ENCODE results near the gene SKP1. TPM values are rescaled to one million over a fixed set of nuclear protein-coding genes. Genes with fewer than 3 reads are reported as not detected.

The SKP1 gene
- total RNA-seq, 3 donors from 2014 or later (not counting 1 experiment from before 2014, with no cell fraction given), result 301 to 338 (median 315) TPM

DNA sequence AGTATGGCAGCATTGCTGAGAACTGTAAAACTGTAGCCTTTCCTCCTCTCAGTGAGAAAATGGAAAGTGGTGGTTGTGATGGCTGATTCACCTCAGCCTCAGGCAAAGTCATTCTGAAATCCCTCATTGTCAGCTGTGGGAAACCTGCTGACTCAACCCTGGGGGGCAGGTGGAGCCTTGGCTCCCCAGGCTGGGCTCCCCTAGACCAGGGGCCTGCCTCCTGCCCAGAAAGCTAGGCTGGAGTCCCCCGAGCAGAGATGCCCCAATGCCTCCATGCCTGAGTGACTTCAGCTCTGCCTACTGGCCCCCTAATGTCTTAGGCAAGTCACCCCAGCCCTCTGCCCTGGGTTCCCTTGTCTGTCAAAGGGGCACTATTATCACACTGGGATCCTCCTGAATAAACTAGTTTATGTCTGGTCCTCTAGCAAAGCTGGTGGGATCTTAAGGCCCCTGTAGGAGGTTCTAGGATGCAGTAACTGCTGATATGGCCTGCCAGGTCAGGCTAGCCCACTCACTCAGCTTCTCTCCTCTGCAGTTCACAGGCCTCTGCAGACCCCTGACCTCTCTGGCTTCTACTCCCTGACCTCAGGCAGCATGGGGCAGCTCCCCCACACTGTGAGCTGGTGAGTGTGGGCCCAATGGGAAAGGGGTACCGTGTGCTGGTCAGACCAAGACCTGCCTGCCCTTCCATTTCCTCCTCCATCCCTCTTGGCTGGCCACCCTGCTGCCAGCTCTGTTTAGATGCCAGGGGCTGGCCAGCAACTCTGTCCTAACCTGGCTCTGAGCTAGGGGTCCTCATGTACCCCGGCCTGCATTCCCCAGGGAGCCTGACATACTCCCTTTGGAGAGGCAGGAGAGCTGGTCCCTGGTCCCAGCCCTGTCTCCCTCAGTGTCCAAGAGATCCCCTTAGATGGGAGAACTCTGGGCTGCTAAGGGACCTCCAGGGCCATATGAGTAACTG is 38.1 kb downstream of the SKP1 start:
- Histone ChIP-seq H3K36me3 (ENCODE audit: control insufficient read depth, insufficient read depth, low read length) (peaks cover 86% of the 10 kb centered on the region), H3K4me1 (ENCODE audit: control insufficient read depth, insufficient read depth, low read length) (peaks cover 78% of the 10 kb centered on the region), H3K9me3 (ENCODE audit: control insufficient read depth, insufficient read depth, low read length) (no peaks in the 10 kb centered on the region), H3K27me3 (ENCODE audit: control insufficient read depth, insufficient read depth, low read length) (no peaks in the 10 kb centered on the region), H3K27ac (ENCODE audit: low read length) (peak overlapping the region; percentile 68), H3K4me3 (ENCODE audit: low read length) (no peak overlapping the region)
- TF ChIP-seq, protein P1, sequence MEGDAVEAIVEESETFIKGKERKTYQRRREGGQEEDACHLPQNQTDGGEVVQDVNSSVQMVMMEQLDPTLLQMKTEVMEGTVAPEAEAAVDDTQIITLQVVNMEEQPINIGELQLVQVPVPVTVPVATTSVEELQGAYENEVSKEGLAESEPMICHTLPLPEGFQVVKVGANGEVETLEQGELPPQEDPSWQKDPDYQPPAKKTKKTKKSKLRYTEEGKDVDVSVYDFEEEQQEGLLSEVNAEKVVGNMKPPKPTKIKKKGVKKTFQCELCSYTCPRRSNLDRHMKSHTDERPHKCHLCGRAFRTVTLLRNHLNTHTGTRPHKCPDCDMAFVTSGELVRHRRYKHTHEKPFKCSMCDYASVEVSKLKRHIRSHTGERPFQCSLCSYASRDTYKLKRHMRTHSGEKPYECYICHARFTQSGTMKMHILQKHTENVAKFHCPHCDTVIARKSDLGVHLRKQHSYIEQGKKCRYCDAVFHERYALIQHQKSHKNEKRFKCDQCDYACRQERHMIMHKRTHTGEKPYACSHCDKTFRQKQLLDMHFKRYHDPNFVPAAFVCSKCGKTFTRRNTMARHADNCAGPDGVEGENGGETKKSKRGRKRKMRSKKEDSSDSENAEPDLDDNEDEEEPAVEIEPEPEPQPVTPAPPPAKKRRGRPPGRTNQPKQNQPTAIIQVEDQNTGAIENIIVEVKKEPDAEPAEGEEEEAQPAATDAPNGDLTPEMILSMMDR (IDR thresholded peaks at IDR 0.05), result no peak
- 85% methylated on average over 3 of the region's 3 CpGs for WGBS (ENCODE audit: insufficient coverage)
- Mint-ChIP-seq H3K27me3 (ENCODE audit: low read depth in 2 of 2) (no peaks in the 10 kb centered on the region), H3K27ac (peak overlapping the region; percentile 98), H3K36me3 (no peaks in the 10 kb centered on the region), H3K9me3 (no peaks in the 10 kb centered on the region), H3K4me1 (peaks cover 33 to 66% of the 10 kb centered on the region in 2 donors), H3K4me3 (no peak overlapping the region)
- peak in 1 of 3 donors; percentile 27 for ATAC-seq
- intact Hi-C loops (cut with micrococcal nuclease), result no loop called here
- peak in 1 of 2 donors; percentile 22 for DNase-seq

DNA sequence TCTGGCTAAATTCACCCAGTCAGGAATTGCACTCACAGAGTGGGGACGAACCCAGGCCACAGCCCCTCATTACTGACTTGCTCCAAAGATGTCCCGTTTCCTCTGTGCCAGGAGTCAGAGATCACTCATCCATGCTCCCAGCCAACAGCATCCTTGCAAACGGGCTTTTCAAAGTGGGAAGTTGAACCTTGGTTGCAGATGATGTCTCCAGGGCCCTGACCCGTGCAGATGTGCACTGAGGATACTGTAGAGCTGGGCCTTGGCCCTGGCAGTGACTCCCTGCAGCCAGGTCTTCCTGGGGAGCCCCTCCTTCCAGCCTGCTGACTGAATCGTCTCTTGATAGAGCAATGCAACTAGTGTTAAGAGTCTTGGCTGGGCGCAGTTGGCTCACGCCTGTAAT is 40.0 kb downstream of the SKP1 start:
- no peaks in the 10 kb centered on the region for H3K36me3 Mint-ChIP-seq
- 89% methylated on average over 7 of the region's 7 CpGs for WGBS (ENCODE audit: insufficient coverage)
- peak overlapping the region; percentile 37 for H3K4me3 Mint-ChIP-seq

DNA sequence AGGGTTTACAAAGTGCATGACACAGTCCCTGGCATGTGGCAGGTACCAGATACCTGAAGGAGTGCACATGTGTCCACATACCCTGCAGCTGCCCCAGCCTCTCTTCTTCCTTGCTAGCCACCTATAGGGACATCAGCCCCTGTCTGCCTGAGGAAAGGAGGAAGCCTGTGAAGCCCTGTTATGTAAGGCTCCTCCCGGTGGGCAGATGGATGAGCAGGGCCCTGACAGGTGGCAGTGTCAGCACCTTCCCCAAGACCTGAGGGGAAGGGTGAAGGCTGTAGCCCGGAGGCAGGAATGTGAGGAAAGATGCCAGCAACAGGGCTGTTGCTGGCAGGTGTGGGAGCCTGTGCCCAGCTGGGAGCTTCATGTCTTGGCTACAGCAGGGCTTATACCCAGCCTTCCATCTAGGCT is 40.5 kb downstream of the SKP1 start:
- H3K27me3 Mint-ChIP-seq (ENCODE audit: low read depth in 2 of 2), result no peaks in the 10 kb centered on the region
- no peaks in the 10 kb centered on the region for H3K9me3 Mint-ChIP-seq
- ATAC-seq, result no peak
- Histone ChIP-seq H3K27me3 (ENCODE audit: control insufficient read depth, insufficient read depth, low read length) (no peaks in the 10 kb centered on the region), H3K4me1 (ENCODE audit: control insufficient read depth, insufficient read depth, low read length) (peaks cover 100% of the 10 kb centered on the region), H3K27ac (ENCODE audit: low read length) (peak overlapping the region; percentile 68), H3K9me3 (ENCODE audit: control insufficient read depth, insufficient read depth, low read length) (no peaks in the 10 kb centered on the region), H3K36me3 (ENCODE audit: control insufficient read depth, insufficient read depth, low read length) (peaks cover 69% of the 10 kb centered on the region), H3K4me3 (ENCODE audit: low read length) (no peak overlapping the region)
- WGBS (ENCODE audit: insufficient coverage), result 89% methylated on average over 2 of the region's 2 CpGs
- H3K27ac Mint-ChIP-seq, result peak overlapping the region; percentile 98
- H3K36me3 Mint-ChIP-seq, result no peaks in the 10 kb centered on the region
- H3K4me3 Mint-ChIP-seq, result peak overlapping the region; percentile 18
- intact Hi-C loops (cut with micrococcal nuclease), result no loop called here
- DNase-seq, result no peak
- H3K4me1 Mint-ChIP-seq, result peaks cover 45 to 85% of the 10 kb centered on the region in 2 donors
- TF ChIP-seq, protein P1 (IDR thresholded peaks at IDR 0.05), result no peak

More for the DNA sequence above, 40.0 kb downstream of the SKP1 start:
- H3K27me3 Mint-ChIP-seq (ENCODE audit: low read depth in 2 of 2), result no peaks in the 10 kb centered on the region
- peaks cover 69% of the 10 kb centered on the region for H3K36me3 ChIP-seq (ENCODE audit: control insufficient read depth, insufficient read depth, low read length)
- TF ChIP-seq, protein P1 (IDR thresholded peaks at IDR 0.05), result no peak
- intact Hi-C loops (cut with micrococcal nuclease), result no loop called here
- ATAC-seq, result no peak
- H3K9me3 Mint-ChIP-seq, result no peaks in the 10 kb centered on the region
- H3K4me3 ChIP-seq (ENCODE audit: low read length), result no peak overlapping the region
- H3K4me1 ChIP-seq (ENCODE audit: control insufficient read depth, insufficient read depth, low read length), result peaks cover 98% of the 10 kb centered on the region
- peaks cover 45 to 85% of the 10 kb centered on the region in 2 donors for H3K4me1 Mint-ChIP-seq
- H3K9me3 ChIP-seq (ENCODE audit: control insufficient read depth, insufficient read depth, low read length), result no peaks in the 10 kb centered on the region
- H3K27ac ChIP-seq (ENCODE audit: low read length), result peak overlapping the region; percentile 68
- peak overlapping the region; percentile 98 for H3K27ac Mint-ChIP-seq
- no peaks in the 10 kb centered on the region for H3K27me3 ChIP-seq (ENCODE audit: control insufficient read depth, insufficient read depth, low read length)
- DNase-seq, result no peak

All from natural killer cell (primary cell).